IPS DF 19.7 (cell line): ENCODE data around the gene MB.

Experiments
- DNase-seq: peaks from one replicate; pipeline ENCODE4 v3.0.0-alpha.2; 2013; ENCODE audit warnings: low read depth, low spot score

MB gene

DNA sequence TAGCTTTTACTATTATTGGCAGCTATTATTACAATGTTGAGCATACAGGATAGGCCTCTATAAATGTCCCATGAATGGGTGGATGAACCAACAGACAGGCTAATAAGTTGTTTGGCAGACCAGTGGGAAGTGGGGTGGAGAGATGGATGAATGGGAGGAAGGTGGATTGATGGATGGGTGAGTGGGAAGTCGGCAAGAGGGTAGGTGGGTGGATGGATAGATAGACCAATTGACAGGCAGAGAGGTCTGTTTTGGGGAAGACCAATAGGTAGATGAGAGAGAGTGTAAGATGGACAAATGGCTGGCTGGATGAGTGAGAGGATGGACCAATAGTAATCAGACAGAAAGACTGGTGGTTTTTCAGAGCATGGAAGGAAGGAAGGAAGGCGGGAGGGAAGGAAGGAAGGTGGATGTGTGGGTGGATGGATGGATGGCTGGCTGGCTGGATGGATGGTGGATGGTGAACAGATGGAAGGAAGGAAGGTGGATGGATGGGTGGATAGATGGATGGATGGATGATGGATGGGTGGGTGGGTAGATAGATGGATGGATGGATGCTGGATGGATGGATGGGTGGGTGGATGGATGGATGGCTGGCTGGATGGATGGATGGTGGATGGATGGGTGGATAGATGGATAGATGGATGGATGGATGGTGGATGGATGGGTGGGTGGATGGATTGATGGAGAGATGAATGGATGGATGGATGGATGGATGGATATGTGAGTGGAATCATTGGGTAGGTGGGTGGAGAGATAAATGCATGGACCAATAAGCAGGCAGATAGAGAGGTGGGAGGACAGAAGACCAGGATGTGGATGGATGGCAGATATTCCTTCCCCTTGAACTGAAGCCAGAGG lies 39.1 kb downstream of the MB start:
- no peak for DNase-seq

DNA sequence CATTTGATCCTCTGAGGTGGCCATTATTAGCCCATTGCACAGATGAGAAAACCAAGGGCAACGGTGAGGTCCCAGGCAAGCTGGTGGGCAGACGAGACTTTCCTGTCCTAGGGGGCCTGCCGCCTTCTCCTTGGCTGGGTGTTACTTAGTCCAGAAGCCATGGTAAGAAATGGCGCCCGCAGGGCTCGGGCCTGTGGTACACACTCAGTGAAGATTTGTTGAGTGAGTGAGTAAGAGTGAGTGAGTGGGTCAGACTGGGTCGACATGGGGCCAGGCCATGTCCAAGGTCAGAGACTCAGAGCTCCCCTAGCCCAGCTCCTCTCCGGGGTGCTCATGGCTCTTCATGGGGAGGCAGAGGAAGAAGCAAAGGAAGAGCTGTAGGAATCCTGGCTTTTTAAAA lies 40.5 kb downstream of the MB start:
- no peak for DNase-seq

DNA sequence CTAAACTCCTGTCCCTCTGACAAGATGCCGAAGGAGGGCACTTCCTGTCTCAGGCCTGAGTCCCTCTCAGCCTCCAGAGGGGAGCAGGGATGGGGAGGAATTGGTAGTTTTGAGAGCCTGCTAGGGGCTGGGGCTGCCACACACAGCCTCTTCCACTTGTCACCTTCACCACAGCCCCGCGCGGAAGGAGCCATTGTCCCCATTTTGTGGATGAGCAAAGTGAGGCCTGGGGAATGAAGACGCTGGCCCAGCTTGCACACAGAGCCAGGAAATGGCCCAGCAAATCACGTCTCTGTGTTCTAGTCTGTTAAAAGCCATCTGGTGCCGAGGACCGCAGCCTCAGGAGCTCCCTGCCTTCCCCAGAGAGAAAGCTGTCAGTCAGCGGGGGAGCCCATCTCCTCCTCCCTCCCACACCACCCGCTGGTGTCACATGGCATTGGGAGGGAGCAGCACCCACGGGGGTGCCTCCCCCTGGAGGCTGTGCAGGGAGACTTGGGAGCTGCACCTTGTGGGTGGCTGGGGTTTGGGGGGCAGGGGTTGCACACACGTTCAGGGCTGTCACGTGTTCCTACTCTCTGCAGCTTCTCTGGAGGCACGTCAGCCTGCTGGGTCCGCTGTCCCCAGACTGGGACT lies 41.9 kb downstream of the MB start:
- no peak for DNase-seq

DNA sequence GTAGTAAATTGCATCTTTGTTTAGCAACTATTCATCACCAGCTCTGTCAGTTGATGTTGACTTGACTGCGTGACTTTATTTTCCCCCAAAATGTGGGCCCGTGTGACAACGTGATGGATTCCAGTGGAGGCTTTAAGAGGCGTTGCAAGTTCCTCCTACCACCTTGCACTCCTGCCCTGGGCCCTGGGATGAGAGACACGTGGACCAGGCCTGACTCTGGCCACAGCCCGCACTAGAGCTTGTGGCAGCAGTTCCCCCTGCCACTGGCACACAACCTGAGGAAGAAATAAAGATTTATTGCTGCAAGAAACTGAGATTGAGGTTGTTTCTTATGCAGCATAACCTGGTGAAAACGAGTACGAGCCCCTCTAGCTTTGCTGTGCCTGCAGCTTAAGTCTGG lies 44.6 kb downstream of the MB start:
- no peak for DNase-seq

DNA sequence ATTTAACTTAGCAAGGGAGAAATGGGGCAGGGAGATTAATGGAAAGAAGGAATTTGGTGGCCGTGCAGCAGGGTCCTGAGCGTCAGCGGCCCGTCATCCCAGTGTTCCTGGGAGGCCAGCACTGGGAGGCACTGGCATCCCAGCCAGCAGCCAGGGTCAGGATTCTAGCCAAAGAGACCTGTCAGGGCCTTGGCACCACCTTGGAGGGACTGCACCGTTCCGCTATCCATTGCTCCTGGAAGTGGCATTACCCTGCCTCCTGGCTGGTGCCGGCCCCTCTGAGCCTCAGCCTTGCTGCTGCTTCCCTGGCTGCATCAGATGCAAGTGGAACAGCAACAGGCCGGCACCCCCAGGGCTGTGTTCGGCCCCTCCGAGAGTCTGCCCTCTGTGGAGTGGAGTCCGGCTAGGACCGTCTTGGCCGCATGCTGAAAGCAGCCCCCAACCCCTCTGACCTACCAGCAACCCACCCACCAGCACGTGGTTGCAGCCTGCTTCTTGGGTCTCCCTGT lies 46.4 kb downstream of the MB start:
- DNase-seq = no peak

DNA sequence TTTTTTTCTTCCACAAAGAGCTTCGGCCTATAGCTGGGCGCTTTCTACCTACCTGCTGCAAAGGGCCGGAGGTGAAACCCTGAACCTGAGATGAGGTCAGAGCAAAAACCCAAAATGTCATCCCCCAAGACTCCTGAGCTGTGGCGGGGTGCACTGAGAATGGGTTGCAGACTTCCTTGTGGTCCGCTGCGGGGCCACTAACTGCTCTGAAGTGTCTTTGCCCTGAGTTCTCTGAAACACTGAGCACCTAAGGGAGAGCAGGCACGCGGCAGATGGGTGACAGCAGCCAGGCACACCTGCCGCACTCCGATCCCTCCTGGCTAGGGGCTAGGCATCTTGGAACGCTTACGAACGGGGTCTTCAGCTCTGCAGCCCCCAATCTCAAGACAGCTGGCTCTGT lies 47.2 kb downstream of the MB start:
- DNase-seq = no peak

DNA sequence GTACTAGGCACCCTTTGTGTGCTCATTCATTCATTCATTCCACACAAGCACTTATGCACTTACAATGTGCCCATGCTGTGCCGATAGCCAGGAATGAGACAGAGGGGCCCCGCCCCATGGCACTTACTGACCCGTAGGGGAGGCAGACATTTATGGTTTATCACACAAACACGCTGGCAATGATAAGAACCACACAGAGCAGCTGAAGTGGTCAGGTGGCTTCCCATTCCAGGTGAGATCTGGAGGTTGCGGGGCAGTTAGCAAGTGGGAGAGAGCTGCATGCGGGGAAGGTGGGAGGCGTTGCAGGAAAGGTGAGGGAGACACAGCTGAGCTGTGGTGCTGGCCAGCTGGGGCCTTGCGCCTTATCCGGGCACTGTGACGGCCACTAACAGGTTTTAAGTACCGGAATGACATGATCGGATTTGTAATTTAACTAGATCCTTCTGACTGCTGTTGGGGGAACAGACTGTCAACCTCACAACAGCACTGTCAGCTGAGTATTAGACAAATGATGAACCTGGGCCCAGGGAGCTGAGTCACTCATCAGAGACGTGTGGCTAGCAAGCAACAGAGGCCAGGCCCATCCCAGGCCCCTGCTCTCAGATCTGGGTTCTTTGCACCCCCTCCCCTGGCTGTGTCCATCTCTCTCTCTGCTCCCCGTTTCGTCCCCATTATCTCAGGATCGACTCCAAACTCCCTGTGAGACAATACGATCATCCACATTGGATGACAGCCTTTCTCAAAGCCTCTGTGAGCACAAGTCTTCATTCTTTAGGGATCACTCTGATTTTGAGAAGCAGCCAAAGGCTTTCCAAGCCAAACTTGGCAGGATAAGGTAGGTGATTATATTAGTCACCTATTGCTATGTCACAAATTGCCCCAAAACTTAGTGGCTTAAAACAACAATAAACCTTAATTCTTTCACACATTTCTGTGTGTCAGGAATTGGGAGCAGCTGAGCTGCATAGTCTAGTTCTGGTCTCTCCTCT lies 48.1 kb downstream of the MB start:
- no peak for DNase-seq

DNA sequence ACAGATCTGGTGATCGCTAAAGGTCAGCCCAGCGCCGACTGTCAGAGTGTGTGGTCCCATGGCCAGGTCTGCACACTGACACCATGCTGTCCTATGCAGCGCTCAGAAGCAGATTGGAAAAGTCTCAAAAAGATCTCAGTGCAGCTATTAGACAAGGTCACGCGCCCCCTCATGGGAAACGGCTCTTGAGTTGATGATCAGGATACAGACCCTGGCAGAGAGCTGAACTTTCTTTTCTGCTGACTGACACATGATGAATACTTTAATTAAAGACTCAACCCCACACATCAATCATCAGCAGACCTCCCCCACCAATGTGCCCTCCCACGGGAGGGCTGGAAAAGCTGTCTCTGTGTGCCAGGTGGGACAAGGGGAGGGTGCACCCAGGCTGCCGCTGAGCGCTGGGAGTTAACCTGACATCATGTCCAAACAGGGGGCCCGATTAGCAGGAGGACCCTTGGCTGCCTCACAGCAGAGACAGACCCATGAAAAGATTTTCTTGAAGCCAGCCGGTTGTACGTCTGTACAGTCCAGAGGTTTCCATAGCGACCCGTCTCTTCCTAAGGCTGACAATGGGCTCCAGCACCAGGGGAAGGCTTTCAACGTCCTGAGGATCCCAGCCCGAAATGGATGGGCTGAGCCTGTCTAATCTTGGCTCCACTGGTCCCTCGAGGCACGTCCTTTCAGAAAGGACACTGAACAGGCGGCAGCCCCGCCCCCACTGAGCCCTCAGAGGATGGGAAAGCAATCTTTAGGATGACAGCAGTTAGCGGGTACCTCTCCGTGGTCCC lies 49.6 kb downstream of the MB start:
- DNase-seq = no peak

DNA sequence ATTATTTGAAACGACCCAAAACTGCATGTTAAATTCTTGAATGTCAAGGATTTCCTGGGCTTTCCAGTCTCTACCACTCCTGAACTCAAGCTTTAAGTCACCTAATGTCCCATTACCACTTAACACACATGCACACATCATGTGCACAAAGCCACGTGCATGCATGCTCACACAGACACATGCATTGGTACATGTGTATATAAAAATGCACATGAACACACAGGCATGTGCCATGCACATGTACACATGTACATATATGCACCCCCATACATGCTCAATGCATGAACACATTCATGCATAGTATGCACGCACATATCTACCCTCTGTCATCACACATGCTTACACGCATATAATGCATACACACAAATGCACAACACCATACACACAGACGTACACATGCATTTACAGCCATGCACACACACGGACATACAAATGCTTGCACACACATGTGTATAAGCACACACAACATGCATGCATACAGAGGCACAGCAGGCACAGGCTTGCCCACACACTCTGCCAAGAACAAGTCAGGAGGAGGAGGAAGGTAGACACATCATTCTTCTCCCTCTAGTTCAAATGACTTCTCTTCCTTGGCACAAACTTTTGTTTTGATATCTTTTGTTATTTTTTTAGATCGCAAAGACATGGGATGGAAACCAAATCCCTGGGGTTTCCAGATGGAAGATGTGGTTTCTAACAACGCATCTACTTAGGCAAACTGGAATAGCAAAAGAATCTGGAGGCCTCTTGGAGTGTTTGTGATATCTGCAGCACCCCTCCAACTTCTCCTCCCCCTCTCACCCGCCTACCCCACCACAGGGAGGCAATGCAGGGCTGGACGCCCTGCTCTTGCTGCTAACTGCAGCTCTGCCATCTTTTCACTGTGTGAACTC lies 51.9 kb downstream of the MB start:
- no peak for DNase-seq

DNA sequence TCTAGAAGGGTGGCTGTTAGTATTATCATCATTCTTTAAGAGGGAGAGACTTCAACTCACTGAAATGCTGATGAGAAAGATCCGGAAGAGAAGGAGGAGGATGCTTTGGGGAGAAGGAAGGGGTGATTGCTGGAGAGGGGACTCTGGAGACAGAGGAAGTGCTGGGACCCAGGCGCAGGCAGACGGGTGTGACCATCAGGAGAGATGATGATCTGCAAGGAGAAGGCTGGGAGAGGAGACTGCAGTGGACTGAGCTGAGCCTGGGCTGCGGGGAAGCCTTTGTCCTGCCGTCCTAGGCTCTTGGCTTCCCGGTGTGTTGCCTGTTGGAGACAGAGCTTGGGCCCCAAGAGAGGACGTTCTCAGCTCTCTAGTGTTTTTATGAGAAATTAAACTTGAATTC lies 53.9 kb downstream of the MB start:
- DNase-seq = no peak

DNA sequence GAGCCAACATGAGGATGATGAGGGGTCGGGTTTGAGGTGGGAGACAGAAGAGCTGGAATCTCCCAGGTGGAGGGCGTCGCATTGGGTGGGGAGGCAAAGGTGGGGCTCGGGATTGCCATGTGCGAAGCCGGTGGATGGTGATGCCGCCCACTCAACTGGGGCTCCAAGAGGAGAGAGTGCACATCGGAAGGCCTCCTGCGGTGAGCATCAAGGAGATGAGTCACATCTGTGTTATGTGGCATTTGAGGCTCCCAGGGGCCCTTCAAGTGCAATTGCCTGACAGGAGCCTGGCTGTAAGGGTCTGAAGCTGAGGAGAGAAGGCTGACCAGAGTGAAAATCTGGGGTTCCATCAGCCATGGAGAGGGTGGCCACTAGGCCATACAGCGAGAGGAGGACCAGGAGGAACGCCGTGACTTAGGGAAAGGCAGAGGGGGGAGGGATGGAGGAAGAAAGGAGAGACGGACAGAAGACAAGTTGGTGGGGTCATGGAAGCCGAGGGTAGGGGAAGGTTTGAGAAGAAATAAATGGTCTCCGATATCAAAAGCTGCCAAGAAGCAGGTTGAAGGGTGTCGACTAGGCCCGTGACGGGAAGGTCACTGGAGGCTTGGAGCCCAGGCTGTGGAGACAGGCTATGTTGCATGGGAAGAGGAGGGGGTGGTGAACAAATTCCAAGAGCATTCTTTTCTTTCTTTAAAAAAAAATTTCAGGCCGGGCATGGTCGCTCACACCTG lies 55.2 kb downstream of the MB start:
- no peak for DNase-seq

DNA sequence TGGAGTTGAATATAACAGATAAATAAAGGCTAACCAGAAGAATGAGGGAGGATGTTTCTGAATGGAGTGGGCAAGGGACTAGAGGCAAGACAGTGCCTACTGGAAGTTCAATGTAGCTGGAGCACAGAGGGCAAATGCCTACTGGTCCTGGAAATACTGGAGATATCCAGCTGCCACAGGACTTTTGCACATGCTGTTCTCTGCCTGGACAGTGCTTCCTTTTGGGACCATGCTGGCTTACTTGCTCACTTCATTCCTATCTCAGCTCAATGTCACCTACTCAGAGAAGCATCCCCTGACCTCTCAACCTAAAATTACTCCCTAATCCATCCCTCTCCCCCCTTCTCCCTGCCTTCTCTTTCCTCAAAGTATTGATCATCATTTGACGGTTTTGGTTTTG lies 56.3 kb downstream of the MB start:
- DNase-seq = no peak

DNA sequence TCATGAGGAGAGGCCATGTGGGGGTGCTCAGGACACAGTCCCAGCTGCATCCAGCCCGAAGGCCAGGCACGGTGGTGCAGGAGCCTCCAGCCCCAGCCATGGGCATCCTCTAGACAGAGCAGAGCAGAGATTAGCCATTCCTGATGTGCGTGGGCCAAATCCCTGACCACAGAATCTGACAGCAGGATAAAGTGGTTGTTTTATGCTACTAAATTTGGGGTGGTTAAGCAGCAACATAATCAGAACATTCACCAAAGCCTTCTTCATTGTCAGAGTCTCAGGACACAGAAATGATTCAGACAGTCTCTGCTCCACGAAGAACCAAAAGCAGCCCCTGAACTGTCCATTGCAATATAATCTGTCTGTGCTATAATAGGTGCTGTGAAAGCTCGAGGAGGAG lies 56.8 kb downstream of the MB start:
- no peak for DNase-seq

DNA sequence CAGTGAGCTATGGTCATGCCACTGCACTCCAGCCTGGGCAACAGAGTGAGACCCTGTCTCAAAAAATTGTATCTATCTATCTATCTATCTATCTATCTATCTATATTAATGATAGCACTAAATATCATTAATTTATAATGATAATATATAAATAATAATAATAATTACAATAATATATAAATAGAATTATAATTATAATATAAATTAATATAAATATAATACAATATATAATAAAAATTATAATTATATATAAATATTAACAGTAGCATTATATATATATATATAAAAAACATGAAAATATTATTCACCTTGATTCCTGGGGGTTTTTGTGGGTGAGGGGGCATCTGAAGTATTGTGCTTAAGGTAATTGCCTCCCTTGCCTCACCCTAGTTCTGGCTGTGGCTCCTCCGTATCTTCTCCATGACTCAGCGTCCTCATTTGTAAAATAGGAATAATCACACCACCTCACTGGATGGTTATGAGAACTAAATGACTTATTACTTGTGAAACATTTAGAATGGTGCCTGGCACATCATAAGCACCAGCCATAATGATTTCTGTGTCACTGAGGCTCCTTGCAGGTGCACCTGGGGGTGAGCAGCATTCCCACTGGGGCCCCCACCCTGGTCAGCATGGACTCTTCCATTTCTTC lies 57.6 kb downstream of the MB start:
- no peak for DNase-seq

DNA sequence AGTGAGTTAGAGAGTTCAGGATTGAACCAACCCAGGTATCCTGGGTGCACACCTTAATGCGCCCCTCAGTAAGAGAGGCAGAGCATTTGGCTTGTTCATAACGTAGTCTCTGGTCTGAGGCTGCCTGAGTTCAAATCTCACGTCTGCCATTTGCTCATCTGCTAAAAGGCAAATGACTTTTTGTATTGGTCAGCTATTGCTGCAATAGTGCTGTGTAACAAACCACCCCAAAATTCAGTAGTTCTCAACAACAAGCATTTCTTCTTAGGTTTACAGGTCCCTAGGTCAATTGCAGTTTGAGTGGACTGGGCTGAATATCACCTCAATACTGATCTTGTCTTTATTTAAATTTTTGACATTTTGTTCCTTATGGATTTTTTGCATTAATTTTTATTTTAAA lies 58.4 kb downstream of the MB start:
- DNase-seq = no peak

DNA sequence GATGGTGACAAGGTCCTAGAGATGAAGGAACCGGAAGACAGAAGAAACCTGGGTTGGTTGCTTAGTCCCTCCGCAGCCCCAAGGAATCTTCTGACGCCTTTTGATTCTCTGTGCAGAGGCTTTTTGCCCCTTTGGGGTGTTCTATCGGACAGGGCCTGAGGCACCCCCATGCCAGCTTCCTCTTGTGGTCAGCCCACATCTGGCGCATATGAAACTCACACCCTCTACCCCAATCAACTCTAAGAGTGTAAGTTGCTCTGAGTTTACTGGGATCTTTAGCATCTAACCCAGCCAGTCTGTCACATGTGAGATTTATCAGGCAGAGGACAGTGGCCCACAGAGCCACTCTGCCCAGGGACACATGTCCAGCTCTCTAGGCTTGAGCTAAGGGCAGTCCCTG lies 59.1 kb downstream of the MB start:
- DNase-seq = no peak
